Measurements from ENCODE around the gene RNF150. TPM values are rescaled to one million over a fixed set of nuclear protein-coding genes. Genes with fewer than 3 reads are reported as not detected.

Gene RNF150
- polyA plus RNA-seq, 1 experiment = 9.8 TPM

GRCh38 chr4:141117935-141118334 is 15.3 kb downstream of the RNF150 start:
- Histone ChIP-seq H3K4me3 (ENCODE audit: low read depth, low read length) (no peak overlapping the region), H3K27ac (ENCODE audit: low read depth, low read length) (no peak overlapping the region), H3K27me3 (ENCODE audit: control insufficient read depth, insufficient read depth, low read length) (no peaks in the 10 kb centered on the region), H3K9me3 (ENCODE audit: control insufficient read depth, insufficient read depth, low read length) (no peaks in the 10 kb centered on the region)
- CTCF ChIA-PET = interaction anchor here (0.6 kb wide), 1 partner anchor 256 kb away, joined by 3 read pairs; no protein-coding TSS in a partner anchor
- POLR2A ChIA-PET = no interaction called here
- no peak for TF ChIP-seq CTCF (IDR thresholded peaks at IDR 0.05; ENCODE audit: low read depth, low read length)
- no peak for DNase-seq (ENCODE audit: low read depth, low spot score)

GRCh38 chr4:141109983-141110382 is 23.3 kb downstream of the RNF150 start:
- no peak for DNase-seq (ENCODE audit: low read depth, low spot score)
- ChIA-PET CTCF (no interaction called here), POLR2A (no interaction called here)
- Histone ChIP-seq H3K27me3 (ENCODE audit: control insufficient read depth, insufficient read depth, low read length) (no peaks in the 10 kb centered on the region), H3K27ac (ENCODE audit: low read depth, low read length) (no peak overlapping the region), H3K4me3 (ENCODE audit: low read depth, low read length) (no peak overlapping the region), H3K9me3 (ENCODE audit: control insufficient read depth, insufficient read depth, low read length) (no peaks in the 10 kb centered on the region)
- no peak for TF ChIP-seq CTCF (IDR thresholded peaks at IDR 0.05; ENCODE audit: low read depth, low read length)

DNA sequence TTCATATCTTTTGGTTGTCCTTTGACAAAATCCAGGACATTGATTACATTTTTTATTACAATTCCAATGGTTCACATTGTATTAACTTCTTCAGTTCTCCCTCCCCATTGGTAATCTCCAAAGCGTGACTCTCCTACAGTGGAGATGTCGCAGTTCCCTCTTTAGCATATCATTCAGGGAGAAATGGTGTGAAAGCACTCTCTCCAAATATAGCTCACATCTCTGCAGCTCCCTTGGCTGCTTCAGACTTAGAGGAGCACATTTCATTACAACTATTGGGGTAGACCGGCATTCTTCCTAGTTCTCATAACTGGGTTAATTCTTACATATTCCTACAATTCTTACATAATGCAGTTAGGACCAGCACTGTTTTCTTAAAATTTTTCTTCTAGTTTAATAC is 25.3 kb downstream of the RNF150 start:
- DNase-seq (ENCODE audit: low read depth, low spot score) = no peak
- POLR2A ChIA-PET = no interaction called here
- CTCF ChIA-PET = no interaction called here
- Histone ChIP-seq H3K27me3 (ENCODE audit: control insufficient read depth, insufficient read depth, low read length) (no peaks in the 10 kb centered on the region), H3K9me3 (ENCODE audit: control insufficient read depth, insufficient read depth, low read length) (no peaks in the 10 kb centered on the region), H3K27ac (ENCODE audit: low read depth, low read length) (no peak overlapping the region), H3K4me3 (ENCODE audit: low read depth, low read length) (no peak overlapping the region)
- no peak for TF ChIP-seq CTCF (IDR thresholded peaks at IDR 0.05; ENCODE audit: low read depth, low read length)

DNA sequence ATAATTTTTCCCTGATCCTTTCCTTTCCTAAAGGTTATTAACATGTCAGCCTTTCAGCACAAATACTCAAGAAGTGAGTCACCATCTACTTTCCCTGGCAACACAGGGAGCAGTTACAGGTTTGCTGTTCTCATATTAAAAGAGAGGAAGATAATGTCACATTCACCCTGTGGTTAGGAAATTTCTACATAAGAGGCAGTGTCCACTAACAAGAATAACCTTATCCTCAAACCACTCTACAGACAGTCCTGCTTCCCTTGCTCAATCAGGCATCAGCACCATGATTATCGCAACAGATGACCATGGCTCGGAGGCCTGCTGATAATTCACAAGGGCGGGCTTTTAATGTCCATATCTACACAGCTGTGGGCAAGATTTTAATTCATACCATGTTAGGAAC is 30.9 kb downstream of the RNF150 start:
- CTCF ChIA-PET = no interaction called here
- no peak overlapping the region for H3K4me3 ChIP-seq (ENCODE audit: low read depth, low read length)
- no peak for TF ChIP-seq CTCF (IDR thresholded peaks at IDR 0.05; ENCODE audit: low read depth, low read length)
- POLR2A ChIA-PET = no interaction called here
- no peaks in the 10 kb centered on the region for H3K27me3 ChIP-seq (ENCODE audit: control insufficient read depth, insufficient read depth, low read length)
- no peak for DNase-seq (ENCODE audit: low read depth, low spot score)
- H3K9me3 ChIP-seq (ENCODE audit: control insufficient read depth, insufficient read depth, low read length) = no peaks in the 10 kb centered on the region
- H3K27ac ChIP-seq (ENCODE audit: low read depth, low read length) = no peak overlapping the region

GRCh38 chr4:141101511-141101910 is 31.8 kb downstream of the RNF150 start:
- no peak for TF ChIP-seq CTCF (IDR thresholded peaks at IDR 0.05; ENCODE audit: low read depth, low read length)
- no peak overlapping the region for H3K27ac ChIP-seq (ENCODE audit: low read depth, low read length)
- ChIA-PET CTCF (interaction anchor here (1.3 kb wide), 1 partner anchor 32 kb away, joined by 8 read pairs; the partner anchor contains the start of gene RNF150), POLR2A (no interaction called here)
- DNase-seq (ENCODE audit: low read depth, low spot score) = no peak
- H3K4me3 ChIP-seq (ENCODE audit: low read depth, low read length) = no peak overlapping the region
- H3K27me3 ChIP-seq (ENCODE audit: control insufficient read depth, insufficient read depth, low read length) = no peaks in the 10 kb centered on the region
- H3K9me3 ChIP-seq (ENCODE audit: control insufficient read depth, insufficient read depth, low read length) = no peaks in the 10 kb centered on the region

Measured in AG04450 (cell line).